ENCODE data around the gene WDPCP.
"Not testable (repeated sequence)": the region's sequence is repeated elsewhere in the genome, so short reads cannot be mapped to it uniquely, and the experiment has no call there.

WDPCP gene

DNA sequence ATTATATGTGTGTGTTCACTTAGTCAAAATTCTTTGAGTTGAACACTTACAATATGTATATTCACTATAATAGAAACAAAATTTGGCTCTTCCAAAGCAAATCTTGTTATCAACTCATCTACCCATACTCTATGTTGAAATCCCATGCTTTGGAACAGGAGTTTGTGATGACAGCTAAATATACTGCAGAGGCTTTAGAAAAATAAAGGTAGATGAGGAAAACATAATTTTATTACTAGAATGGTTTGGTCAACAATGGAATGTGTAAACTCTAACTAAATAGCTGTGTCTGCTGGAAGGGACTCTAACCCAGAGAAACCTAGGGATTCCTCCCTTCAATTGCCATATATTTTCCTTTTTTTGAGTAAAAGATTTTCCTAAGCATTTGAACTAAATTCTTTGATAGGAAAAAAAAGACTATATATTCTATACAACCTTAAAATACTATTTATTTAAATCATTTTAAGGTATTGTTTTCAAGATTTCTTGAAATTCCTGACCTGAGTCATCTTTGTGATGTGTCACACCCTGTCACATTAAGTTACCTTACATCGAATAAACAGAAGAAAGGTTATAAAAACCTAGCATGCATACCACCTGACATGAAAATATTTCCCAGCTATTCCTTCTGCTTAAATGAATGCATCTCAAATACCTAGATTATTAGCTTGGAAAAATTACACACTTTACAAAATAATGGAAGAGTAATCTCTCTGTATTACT, 362.2 kb downstream of the WDPCP start:
- DNase-seq (ENCODE audit: low read depth), result no peak

- DNase-seq (ENCODE audit: low read depth), result no peak
These were observed 369.3 kb downstream of the WDPCP start for GRCh38 chr2:63218800-63219526.

DNA sequence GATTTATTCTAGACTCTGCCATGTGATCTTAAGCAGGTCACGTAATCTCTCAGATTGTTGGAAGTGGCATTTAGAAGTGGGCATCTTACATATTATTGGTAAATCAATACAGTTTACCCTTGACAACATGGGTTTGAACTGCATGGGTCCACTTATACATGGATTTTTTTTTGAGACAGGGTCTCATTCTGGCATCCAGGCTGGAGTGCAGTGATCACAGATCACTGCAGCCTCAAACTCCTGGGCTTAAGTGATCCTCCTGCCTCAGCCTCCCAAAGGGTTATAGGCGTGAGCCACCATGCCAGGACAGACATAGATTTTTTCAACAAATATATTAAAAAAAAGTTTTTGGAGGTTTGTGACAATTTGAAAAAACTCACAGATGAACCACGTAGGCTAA, 393.0 kb downstream of the WDPCP start:
- DNase-seq (ENCODE audit: low read depth), result no peak

GRCh38 chr2:63194175-63194574, 394.1 kb downstream of the WDPCP start:
- no peak for DNase-seq (ENCODE audit: low read depth)

GRCh38 chr2:63192889-63193774, 395.1 kb downstream of the WDPCP start:
- no peak for DNase-seq (ENCODE audit: low read depth)

GRCh38 chr2:63192169-63192888, 395.9 kb downstream of the WDPCP start:
- no peak for DNase-seq (ENCODE audit: low read depth)

GRCh38 chr2:63189026-63189425, 399.3 kb downstream of the WDPCP start:
- no peak for DNase-seq (ENCODE audit: low read depth)

DNA sequence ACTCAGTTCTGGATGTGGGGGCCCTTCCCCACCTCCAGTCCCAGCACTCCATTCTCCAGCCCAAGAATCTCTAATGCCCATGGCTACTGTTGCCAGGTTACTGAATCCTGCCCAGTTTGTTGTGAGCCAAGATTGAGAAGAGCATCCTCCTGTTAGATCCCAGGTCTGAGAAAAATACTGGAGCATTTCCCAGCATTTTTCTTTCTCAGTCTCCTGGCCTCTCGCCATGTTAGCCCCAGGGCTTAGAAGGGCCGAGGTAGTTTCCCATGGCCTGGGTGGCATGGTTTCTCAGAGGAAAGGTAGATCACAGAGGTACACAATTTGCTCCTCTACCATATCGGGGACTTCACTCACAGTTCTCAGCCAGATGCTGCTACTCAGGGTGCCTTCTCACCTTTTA, 401.9 kb downstream of the WDPCP start:
- no peak for DNase-seq (ENCODE audit: low read depth)

GRCh38 chr2:63163161-63163820, 425.0 kb downstream of the WDPCP start:
- no peak for DNase-seq (ENCODE audit: low read depth)

DNA sequence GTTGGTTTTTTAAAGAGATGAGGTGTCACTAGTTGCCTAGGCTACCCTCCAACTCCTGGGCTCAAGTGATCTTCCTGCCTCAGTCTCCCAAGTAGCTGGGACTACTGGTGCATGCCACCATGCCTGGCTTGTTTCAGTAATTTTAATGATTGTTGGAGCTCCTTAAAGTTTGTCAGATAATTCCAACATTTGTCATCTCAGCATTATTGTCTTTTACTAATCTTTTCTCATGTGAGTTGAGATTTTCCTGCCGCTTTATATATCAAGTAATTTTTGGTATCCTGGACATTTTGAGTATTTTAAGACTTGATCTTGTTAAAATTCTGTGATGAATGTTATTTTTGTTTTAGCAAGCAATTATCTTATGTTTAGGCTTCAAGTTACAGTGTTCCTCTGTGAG, 429.0 kb downstream of the WDPCP start:
- no peak for DNase-seq (ENCODE audit: low read depth)

DNA sequence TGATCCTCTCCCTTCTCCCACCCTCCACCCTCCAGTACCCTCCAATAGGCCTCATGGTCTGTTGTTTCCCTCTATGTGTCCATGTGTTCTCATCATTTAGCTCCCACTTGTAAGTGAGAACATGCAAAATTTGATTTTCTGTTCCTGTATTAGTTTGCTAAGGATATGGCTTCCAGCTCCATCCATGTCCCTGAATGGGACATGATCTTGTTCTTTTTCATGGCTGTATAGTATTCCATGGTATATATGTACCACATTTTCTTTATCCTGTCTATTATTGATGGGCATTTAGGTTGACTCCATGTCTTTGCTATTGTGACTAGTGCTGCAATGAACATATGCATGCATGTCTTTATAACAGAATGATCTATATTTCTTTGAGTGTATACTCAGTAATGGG, 451.6 kb downstream of the WDPCP start:
- DNase-seq (ENCODE audit: low read depth), result not testable (repeated sequence)

DNA sequence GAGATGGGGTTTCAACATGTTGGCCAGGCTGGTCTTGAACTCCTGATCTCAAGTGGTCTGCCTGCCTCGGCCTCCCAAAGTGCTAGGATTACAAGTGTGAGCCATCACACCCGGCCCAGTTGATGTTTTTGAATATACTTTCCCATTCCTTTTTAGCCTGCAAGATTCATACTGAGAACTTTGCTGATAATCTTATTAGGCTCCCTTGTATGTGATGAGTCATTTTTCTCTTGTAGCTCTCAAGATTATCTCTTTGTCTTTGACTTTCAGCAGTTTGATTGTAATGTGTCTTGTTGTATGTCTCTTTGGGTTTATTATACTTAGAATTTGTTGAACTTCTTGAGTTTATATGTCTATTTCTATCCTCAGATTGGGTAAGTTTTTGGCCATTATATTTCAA, 456.3 kb downstream of the WDPCP start:
- DNase-seq (ENCODE audit: low read depth), result no peak

DNA sequence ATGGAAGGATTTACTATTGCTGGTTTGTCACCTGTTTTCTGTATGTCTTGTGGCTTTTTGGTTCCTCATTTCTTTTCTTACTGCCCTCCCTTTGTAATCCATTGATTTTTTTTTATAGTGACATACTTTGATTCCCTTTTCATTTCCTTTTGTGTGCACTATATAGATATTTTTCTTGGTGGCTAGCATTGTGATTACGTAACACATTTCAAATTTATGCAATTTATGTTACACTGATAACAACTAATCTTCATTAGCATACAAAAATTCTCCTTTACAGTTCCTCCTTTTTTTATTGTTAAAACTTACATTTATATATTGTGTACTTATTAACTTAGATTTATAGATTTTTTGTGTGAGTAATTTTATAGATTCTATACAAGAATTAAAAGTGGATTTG, 457.1 kb downstream of the WDPCP start:
- no peak for DNase-seq (ENCODE audit: low read depth)

DNA sequence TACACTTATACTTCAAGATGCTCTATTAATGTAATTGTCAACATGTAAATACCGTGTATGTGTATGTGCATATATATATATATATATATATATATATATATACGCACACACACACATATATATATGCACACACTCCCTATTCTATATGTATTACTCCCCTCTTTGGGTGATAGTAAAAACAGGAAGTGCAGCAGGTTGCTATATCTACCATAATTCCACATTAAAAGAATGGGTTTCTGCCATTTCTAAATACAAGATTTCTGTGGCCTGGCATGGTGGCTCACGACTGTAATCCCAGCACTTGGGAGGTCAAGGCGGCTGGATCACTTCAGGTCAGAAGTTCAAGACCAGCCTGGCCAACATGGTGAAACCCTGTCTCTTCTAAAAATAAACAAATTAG, 460.7 kb downstream of the WDPCP start:
- no peak for DNase-seq (ENCODE audit: low read depth)

GRCh38 chr2:63124850-63125249, 463.4 kb downstream of the WDPCP start:
- no peak for DNase-seq (ENCODE audit: low read depth)

- DNase-seq (ENCODE audit: low read depth), result no peak
These were observed 464.1 kb downstream of the WDPCP start for GRCh38 chr2:63124218-63124617.

DNA sequence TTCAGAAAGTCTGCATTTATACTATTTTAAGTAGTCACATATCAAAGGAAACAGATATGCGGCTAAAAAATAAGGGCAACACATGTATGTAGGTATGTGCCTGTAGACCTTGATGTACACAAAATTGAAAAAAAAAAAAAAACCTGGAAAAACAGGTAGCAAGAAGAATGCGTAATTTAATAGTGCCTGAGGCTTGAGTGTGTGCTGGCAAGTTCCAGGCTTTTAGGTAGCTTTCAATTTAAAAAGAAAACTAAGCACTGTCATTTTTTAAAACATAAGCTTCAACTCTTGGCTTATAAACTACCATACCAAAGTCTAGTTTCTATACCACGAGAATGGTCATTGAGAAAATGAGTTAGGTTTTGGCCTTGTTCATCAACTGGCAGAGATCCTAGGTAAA, 465.4 kb downstream of the WDPCP start:
- no peak for DNase-seq (ENCODE audit: low read depth)

- DNase-seq (ENCODE audit: low read depth), result no peak
These were observed 467.0 kb downstream of the WDPCP start for GRCh38 chr2:63121055-63121834.

GRCh38 chr2:63118821-63119220, 469.5 kb downstream of the WDPCP start:
- no peak for DNase-seq (ENCODE audit: low read depth)

GRCh38 chr2:63104482-63104881, 483.8 kb downstream of the WDPCP start:
- no peak for DNase-seq (ENCODE audit: low read depth)

DNA sequence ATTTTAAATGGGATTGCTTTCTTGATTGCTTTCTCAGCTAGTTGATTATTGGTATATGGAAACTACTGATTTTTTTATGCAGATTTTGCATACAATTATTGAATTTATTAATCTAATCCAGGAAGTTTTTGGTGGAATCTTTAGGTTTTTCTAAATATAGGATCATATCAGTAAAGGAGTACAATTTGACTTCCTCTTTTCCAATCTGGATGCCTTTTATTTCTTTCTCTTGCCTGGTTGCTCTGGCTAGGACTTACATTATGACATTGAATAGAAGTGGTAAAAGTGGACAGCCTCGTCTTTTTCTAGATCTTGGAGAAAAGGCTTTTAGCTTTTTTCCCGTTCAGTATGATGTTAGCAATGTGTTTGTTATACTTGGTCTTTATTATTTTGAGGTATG, 486.3 kb downstream of the WDPCP start:
- no peak for DNase-seq (ENCODE audit: low read depth)

Data from stimulated activated CD4-positive, alpha-beta T cell treated with anti-CD3 and anti-CD28 coated beads, Interleukin-2, amount 100 ng/mL, for 4 hours (primary cell).